ENCODE measurements around the gene AP1B1. TPM values are rescaled to one million over a fixed set of nuclear protein-coding genes. Genes with fewer than 3 reads are reported as not detected.
"Not testable (repeated sequence)": the region's sequence is repeated elsewhere in the genome, so short reads cannot be mapped to it uniquely, and the experiment has no call there.

The AP1B1 gene
- total and polyA plus RNA-seq, 7 donors, result 33.1 to 83.2 (median 43.6) TPM

GRCh38 chr22:29408940-29409339 lies 20.6 kb upstream of the AP1B1 start:
- 38 to 51% methylated on average over 6 of the region's 6 CpGs for WGBS, 2 donors

GRCh38 chr22:29401538-29401937 lies 13.2 kb upstream of the AP1B1 start:
- H3K4me3 ChIP-seq; DNase-seq; H3K36me3 ChIP-seq; H3K9me3 ChIP-seq; intact Hi-C loops (cut with DNase I); H3K4me1 ChIP-seq; H3K27me3 ChIP-seq; H3K27ac ChIP-seq: not testable (repeated sequence)
- 71 to 77% methylated on average over 6 of the region's 6 CpGs for WGBS, 2 donors

More at GRCh38 chr22:29408940-29409339, 20.6 kb upstream of the AP1B1 start:
- Histone ChIP-seq H3K27me3 (no peaks in the 10 kb centered on the region), H3K4me1 (no peaks in the 10 kb centered on the region), H3K36me3 (no peaks in the 10 kb centered on the region), H3K27ac (no peak overlapping the region), H3K9me3 (no peaks in the 10 kb centered on the region), H3K4me3 (no peak overlapping the region)
- intact Hi-C loops (cut with DNase I), result no loop called here
- DNase-seq, result no peak
- no peak for TF ChIP-seq EP300 (IDR thresholded peaks at IDR 0.05)
- no peak for TF ChIP-seq POLR2AphosphoS5 (IDR thresholded peaks at IDR 0.05)
- TF ChIP-seq POLR2A (IDR thresholded peaks at IDR 0.05), result no peak
- TF ChIP-seq CTCF (IDR thresholded peaks at IDR 0.05), result no peak

- WGBS, 2 donors, result 97 to 98% methylated on average over 2 of the region's 2 CpGs
- TF ChIP-seq POLR2AphosphoS5 (IDR thresholded peaks at IDR 0.05), result no peak
- no peak for TF ChIP-seq POLR2A (IDR thresholded peaks at IDR 0.05)
- no peak for TF ChIP-seq CTCF (IDR thresholded peaks at IDR 0.05)
- TF ChIP-seq EP300 (IDR thresholded peaks at IDR 0.05), result no peak
- Histone ChIP-seq H3K27ac (no peak overlapping the region), H3K27me3 (no peaks in the 10 kb centered on the region), H3K4me1 (peaks cover 0 to 10% (median 9%) of the 10 kb centered on the region in 4 donors), H3K36me3 (no peaks in the 10 kb centered on the region), H3K9me3 (no peaks in the 10 kb centered on the region), H3K4me3 (no peak overlapping the region)
- no peak for DNase-seq
- intact Hi-C loops (cut with DNase I), result no loop called here
Observed at GRCh38 chr22:29400576-29400975, 12.2 kb upstream of the AP1B1 start.

- DNase-seq, result no peak
- Histone ChIP-seq H3K4me1 (peaks cover 0 to 18% (median 16%) of the 10 kb centered on the region in 4 donors), H3K36me3 (no peaks in the 10 kb centered on the region), H3K9me3 (no peaks in the 10 kb centered on the region), H3K27me3 (no peaks in the 10 kb centered on the region), H3K27ac (no peak overlapping the region), H3K4me3 (no peak overlapping the region)
- 89 to 91% methylated on average over 6 of the region's 6 CpGs for WGBS, 2 donors
- TF ChIP-seq POLR2A (IDR thresholded peaks at IDR 0.05), result no peak
- no peak for TF ChIP-seq CTCF (IDR thresholded peaks at IDR 0.05)
- intact Hi-C loops (cut with DNase I), result no loop called here
Observed at GRCh38 chr22:29397791-29398190, 9.4 kb upstream of the AP1B1 start.

- 8 to 59% methylated on average over 2 of the region's 2 CpGs for WGBS, 2 donors
- H3K4me3 ChIP-seq, result no peak overlapping the region
- H3K27me3 ChIP-seq, result no peaks in the 10 kb centered on the region
- intact Hi-C loops (cut with DNase I), result no loop called here
- H3K4me1 ChIP-seq, result peaks cover 0 to 18% (median 16%) of the 10 kb centered on the region in 4 donors
- no peak overlapping the region for H3K27ac ChIP-seq
- TF ChIP-seq POLR2A (IDR thresholded peaks at IDR 0.05), result no peak
- no peak for TF ChIP-seq EP300 (IDR thresholded peaks at IDR 0.05)
- peak; percentile 77 for DNase-seq
- H3K9me3 ChIP-seq, result no peaks in the 10 kb centered on the region
- no peaks in the 10 kb centered on the region for H3K36me3 ChIP-seq
Observed at GRCh38 chr22:29396126-29396525, 7.8 kb upstream of the AP1B1 start.

GRCh38 chr22:29394931-29395581 lies 6.7 kb upstream of the AP1B1 start:
- Histone ChIP-seq H3K4me1 (peaks cover 0 to 18% (median 16%) of the 10 kb centered on the region in 4 donors), H3K36me3 (no peaks in the 10 kb centered on the region), H3K9me3 (no peaks in the 10 kb centered on the region), H3K4me3 (no peak overlapping the region), H3K27ac (peak overlapping the region in 3 of 4 donors; percentile 3 to 41 (median 27)), H3K27me3 (no peaks in the 10 kb centered on the region)
- intact Hi-C loops (cut with DNase I), result loop anchor here (1.0 kb wide), 1 partner anchor 129 kb away; no protein-coding TSS in a partner anchor
- TF ChIP-seq EP300 (IDR thresholded peaks at IDR 0.05) (no peak), POLR2A (IDR thresholded peaks at IDR 0.05) (no peak), CTCF (IDR thresholded peaks at IDR 0.05) (peak; percentile 64 to 85 (median 74)), POLR2AphosphoS5 (IDR thresholded peaks at IDR 0.05) (no peak)
- DNase-seq, result peak; percentile 82
- 6 to 13% methylated on average over 10 of the region's 10 CpGs for WGBS, 2 donors
